Choroid plexus epithelial cell (primary cell): ENCODE results near the gene EMILIN3.
A peak's percentile ranks its signal among the peaks of the same experiment; 100 is the strongest.

Experiments used
- DNase-seq: peaks from one replicate; pipeline ENCODE4 v3.0.0-alpha.2; 2010; ENCODE audit warnings: low read depth
- H3K4me3 ChIP-seq: 2 replicates; pipeline ENCODE4 v1.5.1; 2011; ENCODE audit warnings: low read depth, mild to moderate bottlenecking, control low read depth, low read length, moderate library complexity
- TF ChIP-seq, protein P1 (sequence below): conservative IDR thresholded peaks from 2 replicates; pipeline ENCODE4 v1.5.1; 2011; ENCODE audit warnings: low read depth, mild to moderate bottlenecking, control low read depth, inconsistent platforms, low read length, moderate library complexity

Gene EMILIN3, protein sequence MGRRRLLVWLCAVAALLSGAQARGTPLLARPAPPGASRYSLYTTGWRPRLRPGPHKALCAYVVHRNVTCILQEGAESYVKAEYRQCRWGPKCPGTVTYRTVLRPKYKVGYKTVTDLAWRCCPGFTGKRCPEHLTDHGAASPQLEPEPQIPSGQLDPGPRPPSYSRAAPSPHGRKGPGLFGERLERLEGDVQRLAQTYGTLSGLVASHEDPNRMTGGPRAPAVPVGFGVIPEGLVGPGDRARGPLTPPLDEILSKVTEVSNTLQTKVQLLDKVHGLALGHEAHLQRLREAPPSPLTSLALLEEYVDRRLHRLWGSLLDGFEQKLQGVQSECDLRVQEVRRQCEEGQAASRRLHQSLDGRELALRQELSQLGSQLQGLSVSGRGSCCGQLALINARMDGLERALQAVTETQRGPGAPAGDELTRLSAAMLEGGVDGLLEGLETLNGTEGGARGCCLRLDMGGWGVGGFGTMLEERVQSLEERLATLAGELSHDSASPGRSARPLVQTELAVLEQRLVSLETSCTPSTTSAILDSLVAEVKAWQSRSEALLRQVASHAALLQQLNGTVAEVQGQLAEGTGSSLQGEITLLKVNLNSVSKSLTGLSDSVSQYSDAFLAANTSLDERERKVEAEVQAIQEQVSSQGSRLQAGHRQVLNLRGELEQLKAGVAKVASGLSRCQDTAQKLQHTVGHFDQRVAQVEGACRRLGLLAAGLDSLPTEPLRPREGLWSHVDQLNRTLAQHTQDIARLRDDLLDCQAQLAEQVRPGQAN

DNA sequence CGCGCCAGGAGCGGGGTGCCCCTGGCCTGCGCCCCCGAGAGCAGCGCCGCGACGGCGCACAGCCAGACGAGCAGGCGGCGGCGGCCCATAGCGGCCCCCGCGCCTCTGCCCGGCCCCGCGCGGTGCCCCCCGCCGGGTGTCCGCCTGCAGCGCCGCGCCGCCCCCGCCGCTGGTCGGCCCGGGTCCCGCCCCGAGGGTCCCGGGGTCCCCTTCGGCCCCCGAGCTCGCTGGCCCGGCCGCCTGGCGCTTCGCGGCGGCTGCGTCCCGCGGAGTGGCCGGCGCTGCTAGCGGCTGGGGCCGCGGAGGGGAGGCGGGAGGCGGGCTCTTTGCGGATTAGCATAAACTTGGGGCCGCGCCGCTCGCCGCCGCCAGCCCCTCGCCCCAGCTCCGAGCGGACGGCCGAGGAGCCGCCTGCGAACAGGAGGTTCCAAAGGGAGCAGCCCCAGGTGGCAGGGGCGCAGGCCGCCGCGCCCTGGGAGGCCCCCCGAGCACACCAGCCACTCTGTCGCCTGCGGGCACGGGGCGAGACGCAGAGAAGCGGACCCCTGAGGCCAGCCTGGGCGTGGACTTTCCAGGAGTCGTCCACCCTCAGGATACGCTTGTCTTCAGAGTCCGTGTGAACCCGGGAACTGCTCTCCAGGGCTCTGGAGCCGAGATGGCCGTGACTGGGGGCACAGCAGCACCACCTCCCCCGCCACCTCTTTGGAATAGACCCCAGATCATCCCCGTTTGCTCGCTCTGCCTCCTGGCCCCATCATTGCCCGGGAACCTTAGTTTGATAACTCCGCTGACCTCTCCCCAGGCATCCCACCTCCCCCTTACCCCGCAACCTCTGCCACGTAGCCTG, at the start of gene EMILIN3:
EMILIN3 (minus strand) TSS at position 273 of the 847 bp plus-strand sequence; CDS start at position 89, 184 bp downstream.
- H3K4me3 ChIP-seq: peak within 1 kb of the TSS; percentile 26
- TF ChIP-seq, protein P1, sequence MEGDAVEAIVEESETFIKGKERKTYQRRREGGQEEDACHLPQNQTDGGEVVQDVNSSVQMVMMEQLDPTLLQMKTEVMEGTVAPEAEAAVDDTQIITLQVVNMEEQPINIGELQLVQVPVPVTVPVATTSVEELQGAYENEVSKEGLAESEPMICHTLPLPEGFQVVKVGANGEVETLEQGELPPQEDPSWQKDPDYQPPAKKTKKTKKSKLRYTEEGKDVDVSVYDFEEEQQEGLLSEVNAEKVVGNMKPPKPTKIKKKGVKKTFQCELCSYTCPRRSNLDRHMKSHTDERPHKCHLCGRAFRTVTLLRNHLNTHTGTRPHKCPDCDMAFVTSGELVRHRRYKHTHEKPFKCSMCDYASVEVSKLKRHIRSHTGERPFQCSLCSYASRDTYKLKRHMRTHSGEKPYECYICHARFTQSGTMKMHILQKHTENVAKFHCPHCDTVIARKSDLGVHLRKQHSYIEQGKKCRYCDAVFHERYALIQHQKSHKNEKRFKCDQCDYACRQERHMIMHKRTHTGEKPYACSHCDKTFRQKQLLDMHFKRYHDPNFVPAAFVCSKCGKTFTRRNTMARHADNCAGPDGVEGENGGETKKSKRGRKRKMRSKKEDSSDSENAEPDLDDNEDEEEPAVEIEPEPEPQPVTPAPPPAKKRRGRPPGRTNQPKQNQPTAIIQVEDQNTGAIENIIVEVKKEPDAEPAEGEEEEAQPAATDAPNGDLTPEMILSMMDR: no peak
- DNase-seq: no peak

DNA sequence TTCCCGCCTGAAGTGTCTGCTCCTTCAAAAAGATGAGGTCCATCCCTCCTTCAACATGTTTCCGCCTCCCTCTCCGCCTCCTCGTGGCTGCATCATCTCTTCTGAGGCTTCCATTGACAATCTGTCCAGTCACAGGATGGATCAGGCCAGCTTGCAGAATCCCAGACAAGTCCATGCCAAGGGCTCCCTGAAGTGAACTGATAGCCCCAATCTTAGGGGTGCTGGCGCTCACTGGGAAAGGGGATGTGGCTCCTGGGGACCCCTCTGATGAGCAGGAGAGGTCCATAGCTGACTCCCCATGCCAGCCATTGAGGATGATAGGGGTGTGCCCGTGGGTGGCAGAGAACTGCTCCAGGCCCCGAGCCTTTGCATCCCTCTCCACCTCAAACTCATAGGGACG, 48.6 kb upstream of the EMILIN3 start:
- TF ChIP-seq, protein P1: no peak
- H3K4me3 ChIP-seq: no peak overlapping the region
- DNase-seq: no peak

DNA sequence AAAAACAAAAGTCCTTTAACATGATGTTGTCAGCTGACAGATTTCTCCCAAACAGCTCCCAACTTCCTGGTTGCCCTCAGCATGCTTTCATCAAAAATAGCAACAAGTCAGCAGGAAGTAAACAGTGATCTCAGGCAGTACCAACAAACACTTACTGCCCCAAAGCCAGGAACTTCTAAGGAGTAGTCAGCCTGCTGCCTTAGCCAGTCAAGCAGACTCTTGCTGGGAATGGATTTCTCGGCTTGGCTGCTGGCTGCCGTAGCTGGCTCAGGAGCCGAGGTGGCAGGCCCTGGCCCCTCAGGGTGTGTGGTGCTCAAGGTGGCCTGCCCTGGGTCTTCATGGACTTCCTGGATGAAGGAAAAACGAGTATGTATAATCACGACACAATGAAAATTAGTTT, 46.6 kb upstream of the EMILIN3 start:
- no peak overlapping the region for H3K4me3 ChIP-seq
- TF ChIP-seq, protein P1: no peak
- no peak for DNase-seq

DNA sequence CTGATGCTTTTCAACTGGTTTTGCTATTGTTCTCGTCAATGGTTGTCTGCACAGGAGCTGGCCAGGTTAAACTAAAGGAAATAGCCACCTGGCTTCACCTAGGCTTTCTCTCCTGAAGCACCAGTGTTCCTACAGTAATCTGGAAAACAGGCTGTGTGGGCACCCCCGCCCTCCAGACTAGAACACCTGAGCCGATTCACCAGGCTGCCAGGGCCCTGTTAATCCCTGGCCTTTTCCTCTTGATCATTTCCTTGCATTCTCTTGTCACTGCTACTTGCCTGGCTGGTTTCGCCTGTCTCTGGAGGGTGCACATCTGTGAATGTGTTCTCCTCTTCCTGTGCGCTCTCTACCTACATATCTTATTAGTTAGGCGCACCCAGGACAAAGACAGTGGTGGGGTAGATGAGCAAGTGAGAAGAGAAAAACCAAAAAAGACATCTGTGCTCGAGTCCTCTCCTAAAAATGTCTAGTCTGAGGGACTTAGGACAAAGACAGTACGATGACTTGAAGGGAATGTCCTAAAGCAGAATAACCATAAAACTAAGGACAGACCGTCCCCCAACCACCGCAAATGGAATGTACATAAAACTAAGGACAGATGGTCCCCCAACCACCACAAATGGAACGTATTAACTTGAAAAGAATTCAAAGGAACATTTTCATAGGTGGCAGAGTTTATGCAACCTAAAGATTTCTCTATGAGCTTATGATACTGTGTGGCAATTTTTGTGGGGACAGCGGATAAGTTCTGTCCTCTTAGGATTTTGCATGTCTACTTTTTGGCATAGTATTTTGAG, 45.9 kb upstream of the EMILIN3 start:
- H3K4me3 ChIP-seq: no peak overlapping the region
- DNase-seq: no peak
- TF ChIP-seq, protein P1: no peak

DNA sequence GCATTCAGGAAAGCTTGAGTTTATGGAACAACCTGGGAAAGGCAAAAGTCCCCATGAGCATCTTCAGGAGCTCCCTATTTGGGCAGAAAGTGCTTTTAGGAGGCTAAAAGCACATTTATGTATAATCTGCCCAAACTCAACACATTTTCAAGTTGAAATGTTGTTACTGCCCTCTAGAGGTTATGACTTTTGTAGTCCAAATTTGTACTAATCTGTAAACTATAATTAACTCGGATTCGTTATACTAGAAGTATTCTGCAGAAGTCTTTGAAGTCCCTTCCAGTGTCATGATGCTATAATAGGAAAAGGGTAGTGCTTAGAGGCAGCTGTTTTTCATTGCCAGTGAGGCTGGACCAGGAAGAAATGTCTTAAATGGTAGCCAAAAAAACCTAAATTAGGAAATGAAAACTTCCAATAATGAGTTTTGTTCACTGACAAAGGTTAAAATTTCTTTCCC, 44.8 kb upstream of the EMILIN3 start:
- H3K4me3 ChIP-seq: no peak overlapping the region
- peak; percentile 62 for DNase-seq

More for the DNA sequence above, 44.8 kb upstream of the EMILIN3 start:
- TF ChIP-seq, protein P1: peak; percentile 43
